A549 (cell line): ENCODE data around the gene PAK4. TPM values are rescaled to one million over a fixed set of nuclear protein-coding genes. Genes with fewer than 3 reads are reported as not detected.
A peak's percentile ranks its signal among the peaks of the same experiment; 100 is the strongest.

Experiments used
- ATAC-seq, 2 experiments: fragments of 200-7000 bp in 1 of 2; fragments of >200 bp in 1 of 2; cut with Nextera tagmentation in 1 of 2; cut with Tn5 transposase in 1 of 2; 3 replicates each; pipeline versions ENCODE4 v1.8.0 to v1.9.1; 2018 to 2020; ENCODE audit warnings: mild to moderate bottlenecking in 1 of 2, moderate library complexity in 1 of 2
- CTCF ChIA-PET: fragments of 300-600 bp; sonication (Branson Sonifier 250); formaldehyde crosslinking; extraction: SDS; loops from one replicate; lab custom pipeline; 2021; ENCODE audit warnings: antibody characterized with exemption, inconsistent platforms; lab: Yijun Ruan, JAX
- POLR2A ChIA-PET: fragments of 350-600 bp; formaldehyde crosslinking; extraction: SDS; loops from one replicate; lab custom pipeline; 2021; ENCODE audit warnings: antibody characterized with exemption, inconsistent platforms; lab: Yijun Ruan, JAX
- DNase-seq, 2 experiments: peaks; one replicate each; pipeline versions ENCODE4 v3.0.0 to v3.0.0-alpha.2; 2011 to 2016; ENCODE audit warnings: low read depth in 1 of 2, low spot score in 1 of 2
- FAIRE-seq: peaks from 2 replicates; lab custom pipeline; 2011; peaks lifted over from hg19 to GRCh38; lab: Jason Lieb, UNC
- H3K27ac ChIP-seq, 2 experiments: fragments of >200 bp; sonication (Bioruptor Twin); formaldehyde crosslinking; 3 replicates each; pipeline ENCODE4 v1.5.1; 2016 to 2017
- H3K4me1 ChIP-seq: fragments of >200 bp; sonication (Bioruptor Twin); formaldehyde crosslinking; 3 replicates; pipeline ENCODE4 v1.6.1; 2016
- H3K4me2 ChIP-seq: fragments of >200 bp; sonication (Bioruptor Twin); formaldehyde crosslinking; 3 replicates; pipeline ENCODE4 v1.6.1; 2016
- H3K4me3 ChIP-seq: fragments of >200 bp; sonication (Bioruptor Twin); formaldehyde crosslinking; 3 replicates; pipeline ENCODE4 v1.5.1; 2016
- H3K9me3 ChIP-seq: fragments of >200 bp; sonication (Bioruptor Twin); formaldehyde crosslinking; 3 replicates; pipeline ENCODE4 v1.6.1; 2016
- BHLHE40 ChIP-seq: IDR thresholded peaks from 2 replicates; pipeline ENCODE4 v1.6.1; 2012; ENCODE audit warnings: low read depth, low read length, inconsistent platforms
- CBX2 ChIP-seq: fragments of 200-600 bp; sonication (generic); IDR thresholded peaks from 2 replicates; pipeline ENCODE4 v1.6.1; 2016; ENCODE audit warnings: low read depth, mild to moderate bottlenecking, borderline replicate concordance
- CHD4 ChIP-seq: fragments of 200-600 bp; sonication (generic); IDR thresholded peaks from 2 replicates; pipeline ENCODE4 v1.6.1; 2016; ENCODE audit warnings: antibody characterized with exemption, mild to moderate bottlenecking, borderline replicate concordance
- ELK1 ChIP-seq: fragments of 150-350 bp; IDR thresholded peaks from 2 replicates; pipeline ENCODE4 v1.6.1; 2014; ENCODE audit warnings: low read depth, mild to moderate bottlenecking, low read length
- ESRRA ChIP-seq: fragments of 150-350 bp; IDR thresholded peaks from 2 replicates; pipeline ENCODE4 v1.6.1; 2014; ENCODE audit warnings: mild to moderate bottlenecking, low read length, borderline replicate concordance
- FOSB ChIP-seq: fragments of 250-450 bp; sonication (Bioruptor Pico); IDR thresholded peaks from 2 replicates; pipeline ENCODE4 v1.5.0; 2020; ENCODE audit warnings: mild to moderate bottlenecking, moderate library complexity
- FOXS1 ChIP-seq: fragments of 250-450 bp; sonication (Bioruptor Pico); IDR thresholded peaks from 2 replicates; pipeline ENCODE4 v1.5.0; 2020; ENCODE audit warnings: mild to moderate bottlenecking, moderate library complexity
- HEYL ChIP-seq: fragments of 250-450 bp; sonication (Bioruptor Pico); IDR thresholded peaks from 2 replicates; pipeline ENCODE4 v1.8.0; 2021; ENCODE audit warnings: mild to moderate bottlenecking, moderate library complexity
- HOXA7 ChIP-seq: fragments of 250-450 bp; sonication (Bioruptor Pico); IDR thresholded peaks from 2 replicates; pipeline ENCODE4 v1.5.0; 2020; ENCODE audit warnings: mild to moderate bottlenecking, moderate library complexity
- HOXB13 ChIP-seq: fragments of 250-450 bp; sonication (Bioruptor Pico); IDR thresholded peaks from 2 replicates; pipeline ENCODE4 v1.5.0; 2020; ENCODE audit warnings: low read depth, mild to moderate bottlenecking, moderate library complexity
- HOXB5 ChIP-seq: fragments of 250-450 bp; sonication (Bioruptor Pico); IDR thresholded peaks from 2 replicates; pipeline ENCODE4 v1.5.0; 2020; ENCODE audit warnings: mild to moderate bottlenecking, moderate library complexity
- JUN ChIP-seq, 2 experiments: fragments of >200 bp; sonication (Bioruptor Twin); formaldehyde crosslinking; IDR thresholded peaks; 2 replicates in 1 of 2; 3 replicates in 1 of 2; pipeline ENCODE4 v1.6.1; 2016 to 2017
- JUNB ChIP-seq: fragments of >200 bp; sonication (Bioruptor Twin); formaldehyde crosslinking; IDR thresholded peaks from 2 replicates; pipeline ENCODE4 v1.6.1; 2016
- KDM1A ChIP-seq: fragments of 200-600 bp; sonication (generic); IDR thresholded peaks from 2 replicates; pipeline ENCODE4 v1.6.1; 2016; ENCODE audit warnings: low read depth, mild to moderate bottlenecking
- KDM5A ChIP-seq: fragments of 200-600 bp; sonication (generic); IDR thresholded peaks from 2 replicates; pipeline ENCODE4 v1.6.1; 2016; ENCODE audit warnings: antibody characterized with exemption, mild to moderate bottlenecking
- MAFK ChIP-seq: fragments of 450-650 bp; IDR thresholded peaks from 2 replicates; pipeline ENCODE4 v1.6.1; 2014; ENCODE audit not compliant: partially characterized antibody
- MAX ChIP-seq: IDR thresholded peaks from 2 replicates; pipeline ENCODE4 v1.6.1; 2012
- PHF8 ChIP-seq: fragments of 200-600 bp; sonication (generic); IDR thresholded peaks from 2 replicates; pipeline ENCODE4 v1.6.1; 2016; ENCODE audit warnings: low read depth, mild to moderate bottlenecking, antibody characterized with exemption, moderate library complexity, borderline replicate concordance
- POLR2A ChIP-seq: IDR thresholded peaks from 2 replicates; pipeline ENCODE4 v1.6.1; 2012; ENCODE audit warnings: mild to moderate bottlenecking, low read length
- POLR2AphosphoS2 ChIP-seq: conservative IDR thresholded peaks from 2 replicates; pipeline ENCODE4 v1.6.1; 2012; ENCODE audit warnings: low read length, improper control_type of control experiment, inconsistent platforms
- RNF2 ChIP-seq: fragments of 200-600 bp; sonication (generic); IDR thresholded peaks from 2 replicates; pipeline ENCODE4 v1.6.1; 2016; ENCODE audit warnings: low read depth, mild to moderate bottlenecking, antibody characterized with exemption, moderate library complexity, borderline replicate concordance
- SMC3 ChIP-seq: fragments of >200 bp; sonication (Bioruptor Twin); formaldehyde crosslinking; IDR thresholded peaks from 3 replicates; pipeline ENCODE4 v1.6.1; 2018; ENCODE audit warnings: inconsistent platforms
- ZC3H11A ChIP-seq: fragments of 450-650 bp; IDR thresholded peaks from 2 replicates; pipeline ENCODE4 v1.6.1; 2014; ENCODE audit warnings: antibody characterized with exemption, mild to moderate bottlenecking
- ZFP36 ChIP-seq: fragments of 450-650 bp; IDR thresholded peaks from 2 replicates; pipeline ENCODE4 v1.6.1; 2014; ENCODE audit warnings: borderline replicate concordance; ENCODE audit not compliant: partially characterized antibody
- WGBS: methylation state at CpG from one replicate; pipeline ENCODE4 v1.1.6; 2017; ENCODE audit errors: missing lambda C conversion rate; 5-methylcytosine and 5-hydroxymethylcytosine counted together
- polyA plus RNA-seq, 4 experiments: library from polyadenylated mRNA; depleted of rRNA in 3 of 4; stranded (reverse); fragments of >200 nt; fragmentation: RNase III in 1 of 4; extraction: RNeasy Plus Mini Kit Qiagen cat#74134 plus additional on column Dnase treatment in 1 of 4; gene quantifications; 2 replicates in 3 of 4; 3 replicates in 1 of 4; pipeline ENCODE4 v1.2.3, GENCODE V29; 2011 to 2017
- TF ChIP-seq, protein P1 (sequence below): fragments of 250-450 bp; sonication (Bioruptor Pico); IDR thresholded peaks from 2 replicates; pipeline ENCODE4 v1.5.0; 2021; ENCODE audit warnings: mild to moderate bottlenecking, moderate library complexity, borderline replicate concordance

Gene PAK4
- polyA plus RNA-seq, 2 of the 4 experiments (the other 2 are of a cell fraction): 42.9 to 84.2 TPM

- peak; percentile 41 to 45; a peak in 5 of 6 replicates for ATAC-seq
- H3K4me1 ChIP-seq: peaks cover 23% of the 10 kb centered on the region
- TF ChIP-seq FOXS1 (CRISPR knock-in tag): no peak
- TF ChIP-seq POLR2AphosphoS2: no peak
- TF ChIP-seq PHF8: no peak
- TF ChIP-seq KDM5A: no peak
- no peak for TF ChIP-seq CHD4
- TF ChIP-seq ZFP36: no peak
- TF ChIP-seq MAFK: no peak
- no peak for TF ChIP-seq HOXB13 (CRISPR knock-in tag)
- TF ChIP-seq CBX2: no peak
- no peak for TF ChIP-seq BHLHE40
- TF ChIP-seq, all 56 proteins: peak for 0
- FAIRE-seq (no peak), DNase-seq (no peak)
- CTCF ChIA-PET: interaction anchor here (1.0 to 36.8 kb wide), 10 partner anchors 10 to 244 kb away, joined by 3 to 612 read pairs (median 6); partner anchors contain the start of genes FBXO27, MRPS12 and SARS2
- 59% methylated on average over 49 of the region's 54 CpGs for WGBS
- Histone ChIP-seq H3K4me2 (peak within 1 kb of the TSS; percentile 27), H3K9me3 (no peaks in the 10 kb centered on the region), H3K4me3 (peak within 1 kb of the TSS; percentile 17; the same call in 2 of the 3 replicates), H3K27ac (peak within 1 kb of the TSS; percentile 13 to 78; a peak in 4 of 6 replicates)
- POLR2A ChIA-PET: no interaction called here
Measured at GRCh38 chr19:39083983-39084731, 41.4 kb upstream of the PAK4 start, which contains the start of gene ACP7. TSS of gene ACP7 (plus strand) at chr19:39084368. CDS start at chr19:39085270, 902 bp downstream.

DNA sequence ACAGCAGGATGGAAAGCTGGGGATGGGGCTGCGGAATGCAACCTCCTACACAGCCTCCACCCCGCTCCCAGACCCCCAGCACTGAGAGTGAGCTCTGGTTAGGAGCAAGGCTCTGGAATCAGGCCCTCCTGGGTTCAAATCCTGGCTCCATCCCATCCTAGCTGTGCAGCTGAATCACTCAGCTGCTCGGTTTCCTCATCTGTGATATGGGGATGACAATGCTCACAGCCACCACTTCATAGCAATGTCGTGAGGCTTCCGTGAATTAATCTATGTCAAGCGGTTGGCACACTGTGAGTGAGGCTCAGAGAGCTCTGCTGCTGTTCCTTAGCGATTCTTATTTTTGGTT lies 40.9 kb upstream of the PAK4 start:
- ATAC-seq (peak; percentile 7 to 29; a peak in 3 of 6 replicates), FAIRE-seq (peak; percentile 77), DNase-seq (no peak)
- H3K27ac ChIP-seq: peak overlapping the region in 1 of 2 experiments; percentile 78; a peak in 4 of 6 replicates
- H3K4me1 ChIP-seq: peaks cover 21% of the 10 kb centered on the region
- H3K4me3 ChIP-seq: no peak overlapping the region
- WGBS: 74% methylated on average over 7 of the region's 7 CpGs
- TF ChIP-seq, protein P1, sequence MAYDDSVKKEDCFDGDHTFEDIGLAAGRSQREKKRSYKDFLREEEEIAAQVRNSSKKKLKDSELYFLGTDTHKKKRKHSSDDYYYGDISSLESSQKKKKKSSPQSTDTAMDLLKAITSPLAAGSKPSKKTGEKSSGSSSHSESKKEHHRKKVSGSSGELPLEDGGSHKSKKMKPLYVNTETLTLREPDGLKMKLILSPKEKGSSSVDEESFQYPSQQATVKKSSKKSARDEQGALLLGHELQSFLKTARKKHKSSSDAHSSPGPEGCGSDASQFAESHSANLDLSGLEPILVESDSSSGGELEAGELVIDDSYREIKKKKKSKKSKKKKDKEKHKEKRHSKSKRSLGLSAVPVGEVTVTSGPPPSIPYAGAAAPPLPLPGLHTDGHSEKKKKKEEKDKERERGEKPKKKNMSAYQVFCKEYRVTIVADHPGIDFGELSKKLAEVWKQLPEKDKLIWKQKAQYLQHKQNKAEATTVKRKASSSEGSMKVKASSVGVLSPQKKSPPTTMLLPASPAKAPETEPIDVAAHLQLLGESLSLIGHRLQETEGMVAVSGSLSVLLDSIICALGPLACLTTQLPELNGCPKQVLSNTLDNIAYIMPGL (CRISPR knock-in tag): no peak
- no peak for TF ChIP-seq JUNB
- TF ChIP-seq CHD4: no peak
- no peak for TF ChIP-seq HOXB5
- no peak for TF ChIP-seq SMC3
- no peak for TF ChIP-seq FOSB (CRISPR knock-in tag)
- no peak for TF ChIP-seq ESRRA
- no peak for TF ChIP-seq POLR2A
- TF ChIP-seq CBX2: no peak
- TF ChIP-seq HEYL: no peak
- no peak for TF ChIP-seq ZFP36
- TF ChIP-seq JUN (IDR thresholded peaks at IDR 0.05): no peak
- no peak for TF ChIP-seq RNF2
- no peak for TF ChIP-seq KDM1A
- no peak for TF ChIP-seq HOXA7 (CRISPR knock-in tag)
- TF ChIP-seq MAX: no peak
- no peak for TF ChIP-seq ELK1
- no peak for TF ChIP-seq ZC3H11A
- H3K9me3 ChIP-seq: no peaks in the 10 kb centered on the region
- CTCF ChIA-PET: interaction anchor here (1.0 to 36.8 kb wide), 8 partner anchors 9 to 154 kb away, joined by 3 to 612 read pairs (median 8); partner anchors contain the start of genes MRPS12 and SARS2
- no peak overlapping the region for H3K4me2 ChIP-seq
- POLR2A ChIA-PET: no interaction called here
